SW480 (cell line): Measurements from ENCODE around the gene SLC6A6.

Source experiments
- DNase-seq: peaks from one replicate; pipeline ENCODE4 v3.0.0-alpha.2; 2016; ENCODE audit warnings: low spot score

Gene SLC6A6

GRCh38 chr3:14402304-14402811, at the start of gene SLC6A6:
Gene SLC6A6, plus strand, starts transcription at chr3:14402606. Its CDS starts 41,029 bp downstream, at chr3:14443635.
- DNase-seq: peak; percentile 94

DNA sequence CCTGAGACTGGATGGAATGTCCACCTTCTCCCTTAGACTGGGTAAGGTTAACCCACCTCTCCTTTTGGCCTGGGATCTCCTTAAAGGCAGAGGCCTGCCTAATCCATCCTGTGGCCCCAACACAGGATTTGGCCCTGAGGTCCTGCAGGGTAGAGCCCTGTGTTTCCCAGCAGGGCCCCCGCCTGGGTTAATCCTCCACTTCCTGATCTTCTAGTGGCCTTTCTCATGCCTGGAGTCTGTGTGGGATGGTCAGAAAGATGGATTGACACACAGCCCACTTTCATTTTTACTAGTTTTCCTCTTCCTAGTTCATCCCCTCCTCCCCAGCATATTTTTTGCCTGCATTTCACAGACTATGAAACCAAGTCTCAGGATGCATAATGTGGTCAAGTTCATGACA, 48.9 kb upstream of the SLC6A6 start:
- DNase-seq: no peak

- DNase-seq: no peak
These were observed 44.9 kb upstream of the SLC6A6 start for GRCh38 chr3:14357463-14357862.

GRCh38 chr3:14358426-14359211, 43.8 kb upstream of the SLC6A6 start:
- DNase-seq: no peak

- DNase-seq: no peak
These were observed 43.1 kb upstream of the SLC6A6 start for GRCh38 chr3:14359348-14359747.

DNA sequence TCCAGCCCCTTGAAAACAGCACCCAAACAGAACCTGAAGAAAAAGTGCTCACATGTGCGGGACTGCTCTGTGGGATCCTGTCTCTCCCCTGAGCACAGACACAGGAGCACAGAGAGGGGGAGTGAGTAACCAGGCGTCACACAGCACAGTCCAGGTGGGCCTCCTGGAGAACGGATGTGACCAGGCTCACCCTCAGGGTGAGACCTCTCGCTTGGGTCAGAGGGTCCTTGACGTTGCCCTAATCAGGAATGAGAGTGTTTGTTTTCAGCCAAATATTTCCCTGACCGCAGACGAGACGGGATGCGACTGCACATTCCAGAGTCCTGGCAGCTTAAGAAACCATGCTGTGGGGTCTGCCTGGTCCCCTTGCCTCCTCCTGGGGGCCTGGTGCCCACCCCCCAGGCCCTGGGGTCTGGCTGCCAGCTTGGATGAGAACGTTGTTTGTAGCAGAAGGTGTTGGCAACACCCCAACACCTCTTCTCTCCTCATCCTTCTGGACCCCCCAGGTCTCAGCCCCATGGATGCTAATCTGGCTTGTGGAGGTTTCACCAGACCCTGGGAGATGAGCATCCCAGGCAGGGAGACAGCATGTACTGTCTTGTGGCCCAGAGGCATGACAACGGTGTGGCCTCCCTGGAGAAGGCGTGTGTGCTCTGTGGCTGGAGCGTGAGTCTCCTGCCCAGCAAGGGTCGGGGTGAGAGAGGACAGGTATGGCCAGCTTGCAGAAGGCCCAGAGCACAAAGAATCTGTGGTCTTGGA, 42.1 kb upstream of the SLC6A6 start:
- no peak for DNase-seq

GRCh38 chr3:14361068-14361677, 41.2 kb upstream of the SLC6A6 start:
- DNase-seq: no peak

DNA sequence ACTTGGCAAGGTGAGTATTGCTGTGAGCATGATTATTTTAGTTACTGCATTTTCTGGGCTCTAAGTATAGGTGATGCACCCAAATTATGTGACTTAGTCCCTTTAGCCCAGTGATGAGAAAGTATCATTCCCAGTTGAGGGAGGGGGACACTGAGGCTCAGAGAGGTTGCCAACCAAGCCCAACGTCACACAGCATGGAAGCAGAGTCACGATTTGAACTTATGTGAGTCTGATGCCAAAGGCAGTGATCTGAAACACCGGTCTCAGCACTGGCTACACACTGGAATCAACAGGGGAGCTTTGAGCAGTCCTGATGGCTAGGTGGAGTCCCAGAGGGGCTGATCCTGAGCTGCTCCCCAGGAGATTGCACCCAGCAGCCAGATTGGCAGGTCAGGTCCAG, 39.5 kb upstream of the SLC6A6 start:
- no peak for DNase-seq

- no peak for DNase-seq
These were observed 39.0 kb upstream of the SLC6A6 start for GRCh38 chr3:14363379-14363778.

GRCh38 chr3:14363991-14364390, 38.4 kb upstream of the SLC6A6 start:
- no peak for DNase-seq

DNA sequence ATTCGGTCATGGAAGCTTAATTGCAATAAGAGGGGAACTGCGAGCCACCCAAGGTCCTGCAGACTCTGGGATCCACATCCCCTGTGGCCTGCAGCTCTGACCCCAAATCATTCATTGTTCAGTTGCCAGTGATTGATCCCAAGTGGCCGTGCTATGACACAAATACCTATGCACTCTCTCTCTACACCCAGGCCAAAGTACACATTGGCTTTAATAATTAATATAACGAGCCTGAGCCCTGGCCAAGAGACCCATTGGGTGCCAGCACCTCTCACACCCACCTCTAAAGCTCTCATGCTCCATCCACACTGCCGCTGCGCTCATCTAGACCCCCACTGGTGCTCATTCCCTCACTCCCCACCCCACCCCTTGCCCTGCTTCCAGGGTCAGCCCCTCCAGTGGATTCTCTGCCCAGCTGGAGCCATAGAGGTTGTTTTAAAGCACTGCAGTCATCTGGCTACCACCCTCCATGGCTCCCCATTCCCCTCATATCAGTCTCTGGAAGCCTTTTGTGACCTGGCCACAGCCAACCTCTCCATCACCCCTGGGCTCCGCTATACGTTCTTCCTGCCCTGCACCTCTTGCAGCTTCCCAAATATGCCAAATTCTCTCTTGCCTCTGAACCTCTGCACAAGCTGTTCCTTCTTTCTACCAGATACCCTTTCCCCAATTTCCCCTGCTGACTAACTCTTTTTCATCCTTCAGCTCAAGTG, 37.7 kb upstream of the SLC6A6 start:
- no peak for DNase-seq

- DNase-seq: no peak
These were observed 36.2 kb upstream of the SLC6A6 start for GRCh38 chr3:14366248-14366647.

GRCh38 chr3:14366915-14367823, 35.2 kb upstream of the SLC6A6 start:
- DNase-seq: no peak

- no peak for DNase-seq
These were observed 34.3 kb upstream of the SLC6A6 start for GRCh38 chr3:14368146-14368545.

GRCh38 chr3:14368885-14369284, 33.5 kb upstream of the SLC6A6 start:
- no peak for DNase-seq

DNA sequence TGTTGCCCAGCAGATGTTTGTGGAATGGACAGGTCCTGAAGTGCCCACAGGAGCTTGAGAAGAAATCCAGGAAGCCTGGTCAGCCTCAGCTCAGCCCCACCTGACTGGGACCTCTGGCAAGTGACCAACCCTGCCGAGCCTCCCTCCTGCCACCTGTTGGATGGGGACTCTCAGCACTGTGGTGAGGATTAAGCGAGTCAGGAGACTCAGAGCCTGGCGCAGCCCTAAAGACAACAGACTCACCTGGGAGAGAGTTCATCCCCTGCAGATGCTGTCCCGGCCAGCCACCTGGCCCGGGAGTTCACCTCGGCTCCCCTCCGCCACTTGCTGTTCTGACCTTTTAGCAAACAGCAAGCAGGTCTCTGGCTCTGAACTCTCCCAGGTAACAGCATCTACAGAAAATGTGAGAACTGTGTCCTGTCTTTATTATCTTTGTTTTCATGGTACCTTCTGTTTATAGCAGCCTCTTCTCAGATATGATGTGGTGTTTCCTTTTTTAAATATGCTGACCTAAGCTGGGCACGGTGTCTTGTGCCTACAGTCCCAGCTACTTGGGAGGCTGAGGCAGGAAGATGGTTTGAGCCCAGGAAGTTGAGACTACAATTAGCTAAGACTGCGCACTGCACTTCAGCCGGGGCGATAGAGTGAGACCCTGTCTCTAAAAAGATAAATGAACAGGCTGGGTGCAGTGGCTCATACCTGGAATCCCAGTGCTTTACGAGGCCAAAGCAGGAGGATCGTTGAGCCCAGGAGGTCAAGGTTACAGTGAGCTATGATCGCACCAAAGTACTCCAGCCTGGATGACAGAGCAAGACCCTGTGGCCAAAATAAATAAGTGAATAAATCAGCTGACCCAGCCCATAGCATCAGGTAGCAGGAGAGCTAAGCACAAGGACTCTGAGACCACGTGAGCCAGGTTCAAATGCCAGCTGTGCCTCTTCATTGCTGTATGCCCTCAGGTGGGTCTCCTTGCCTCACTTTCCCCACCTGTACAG, 32.4 kb upstream of the SLC6A6 start:
- DNase-seq: peak; percentile 47

- DNase-seq: no peak
These were observed 31.5 kb upstream of the SLC6A6 start for GRCh38 chr3:14370720-14371572.

- peak; percentile 90 for DNase-seq
These were observed 30.6 kb upstream of the SLC6A6 start for GRCh38 chr3:14371573-14372474.
